NCI-H1105 (cell line): ENCODE data around the gene GNS.
"Not testable (repeated sequence)": the region's sequence is repeated elsewhere in the genome, so short reads cannot be mapped to it uniquely, and the experiment has no call there.

Experiments used
- DNase-seq: peaks from one replicate; lab custom pipeline; 2025; lab: John Stamatoyannopoulos, UW

The GNS gene

GRCh38 chr12:64695550-64695949 lies 63.7 kb downstream of the GNS start:
- DNase-seq: no peak

- DNase-seq: no peak
Observed at GRCh38 chr12:64694130-64695040, 64.8 kb downstream of the GNS start.

DNA sequence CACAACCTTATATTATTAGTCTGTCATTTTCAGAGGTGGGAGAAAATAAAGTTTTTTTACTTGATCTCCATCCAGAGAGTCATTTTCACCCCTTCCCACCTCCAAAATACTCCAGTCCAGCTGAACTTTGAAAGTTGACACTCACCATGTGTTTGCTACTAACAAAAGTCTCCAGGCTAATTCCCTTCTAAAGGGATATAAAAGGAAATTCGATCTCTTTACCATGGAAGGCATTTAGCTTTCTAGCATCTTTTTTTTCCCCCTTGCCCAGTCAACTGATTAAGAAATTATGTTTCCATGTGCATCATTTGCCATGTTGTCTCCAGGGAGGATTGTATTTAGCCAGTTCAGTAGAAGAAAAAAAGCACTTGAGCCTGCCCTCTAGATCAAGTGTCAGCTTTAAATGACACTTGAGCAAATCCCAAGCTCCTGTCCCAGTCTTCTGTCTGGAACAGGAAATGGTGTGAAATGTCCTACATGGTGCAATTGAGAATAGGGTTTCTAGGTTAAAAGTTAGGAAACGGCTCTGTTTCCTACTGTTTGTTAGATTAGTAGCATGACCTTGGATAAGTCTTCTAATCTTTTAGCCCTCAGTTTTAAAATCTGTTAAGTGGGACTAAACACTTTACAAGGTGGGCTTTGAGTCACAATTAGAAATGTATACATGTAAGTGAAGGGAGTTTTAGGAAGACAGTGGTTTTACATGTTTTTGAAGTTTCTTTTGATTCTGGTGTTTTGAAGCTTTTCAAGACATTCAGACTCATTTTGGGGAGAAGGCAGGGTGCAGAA lies 67.2 kb downstream of the GNS start:
- DNase-seq: peak; percentile 67

- peak; percentile 67 for DNase-seq
Observed at GRCh38 chr12:64691227-64691794, 67.9 kb downstream of the GNS start.

GRCh38 chr12:64690236-64690635 lies 69.0 kb downstream of the GNS start:
- not testable (repeated sequence) for DNase-seq

DNA sequence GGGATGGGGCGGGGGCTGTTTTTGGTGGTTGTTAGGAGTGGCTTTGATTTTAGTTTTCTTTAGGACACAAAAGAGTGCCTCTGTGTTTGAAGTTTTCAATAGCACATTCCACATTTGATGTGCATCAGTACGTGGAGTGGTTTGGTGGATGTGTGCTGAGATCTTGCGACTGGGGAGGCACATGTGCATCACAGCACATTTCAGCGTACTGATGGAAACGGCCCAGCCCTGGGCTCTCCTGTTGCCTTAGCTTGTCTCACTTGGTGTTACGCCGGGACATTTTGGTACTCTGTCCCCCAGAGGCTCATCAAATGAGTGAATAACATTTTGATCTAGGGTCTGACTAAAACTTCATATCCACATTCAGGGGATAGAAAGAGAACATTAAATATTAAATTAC lies 70.5 kb downstream of the GNS start:
- no peak for DNase-seq

- no peak for DNase-seq
Observed at GRCh38 chr12:64688219-64688618, 71.0 kb downstream of the GNS start.

DNA sequence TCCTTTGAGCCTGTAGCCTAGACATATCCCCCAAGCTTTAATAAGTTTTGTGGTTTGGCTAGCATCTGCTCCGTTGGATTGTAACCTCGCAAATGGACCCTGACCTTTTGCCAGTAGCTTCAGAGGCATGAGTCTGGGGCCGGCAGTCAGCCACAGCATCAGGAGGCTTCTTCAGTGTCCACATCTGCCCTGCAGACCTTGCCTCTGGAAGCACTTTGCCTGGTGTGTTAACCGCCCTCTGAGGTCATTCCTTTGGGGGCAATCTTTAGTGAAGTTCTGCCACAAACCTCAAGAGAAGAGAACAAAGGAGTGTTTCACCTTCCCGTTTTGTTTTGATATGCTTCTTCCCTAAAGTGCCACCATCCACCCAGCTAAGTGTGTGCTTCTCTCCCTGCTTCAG lies 71.4 kb downstream of the GNS start:
- DNase-seq: no peak

DNA sequence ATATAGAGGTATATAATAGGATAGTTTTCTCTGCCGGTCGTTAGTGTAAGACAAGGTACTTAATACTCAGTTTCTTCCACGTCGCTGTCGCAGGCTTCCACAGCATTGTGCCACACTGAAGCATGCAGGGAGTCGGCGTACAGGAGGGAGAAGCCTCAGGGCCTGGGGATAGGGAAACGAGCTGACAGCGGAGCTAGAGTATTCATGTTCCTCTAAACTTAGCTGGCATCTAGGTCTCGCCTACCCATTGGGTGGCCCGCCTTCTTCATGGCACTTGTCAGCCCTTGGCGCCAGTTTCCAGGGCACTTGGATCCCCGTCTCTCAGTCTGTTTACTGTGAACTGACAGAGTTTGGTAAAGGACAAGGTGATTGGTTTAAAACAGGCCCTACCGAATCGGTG lies 73.6 kb downstream of the GNS start:
- DNase-seq: no peak

DNA sequence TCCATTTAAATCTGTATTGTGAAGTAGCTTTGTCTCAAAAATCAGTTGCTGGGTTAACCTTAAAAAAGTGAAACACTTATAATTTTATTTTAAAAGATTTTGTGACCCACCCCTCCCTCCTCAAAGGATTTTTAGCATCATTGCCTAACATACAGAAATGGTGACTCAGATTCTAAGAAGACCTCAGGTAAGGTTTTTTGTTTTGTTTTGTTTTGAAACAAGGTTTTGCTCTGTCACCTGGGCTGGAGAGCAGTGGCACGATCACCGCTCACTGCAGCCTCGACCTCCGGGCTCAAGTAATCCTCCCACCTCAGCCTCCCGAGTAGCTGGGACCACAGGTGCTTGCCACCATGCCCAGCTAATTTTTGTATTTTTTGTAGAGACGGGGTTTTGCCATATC lies 74.2 kb downstream of the GNS start:
- DNase-seq: no peak

DNA sequence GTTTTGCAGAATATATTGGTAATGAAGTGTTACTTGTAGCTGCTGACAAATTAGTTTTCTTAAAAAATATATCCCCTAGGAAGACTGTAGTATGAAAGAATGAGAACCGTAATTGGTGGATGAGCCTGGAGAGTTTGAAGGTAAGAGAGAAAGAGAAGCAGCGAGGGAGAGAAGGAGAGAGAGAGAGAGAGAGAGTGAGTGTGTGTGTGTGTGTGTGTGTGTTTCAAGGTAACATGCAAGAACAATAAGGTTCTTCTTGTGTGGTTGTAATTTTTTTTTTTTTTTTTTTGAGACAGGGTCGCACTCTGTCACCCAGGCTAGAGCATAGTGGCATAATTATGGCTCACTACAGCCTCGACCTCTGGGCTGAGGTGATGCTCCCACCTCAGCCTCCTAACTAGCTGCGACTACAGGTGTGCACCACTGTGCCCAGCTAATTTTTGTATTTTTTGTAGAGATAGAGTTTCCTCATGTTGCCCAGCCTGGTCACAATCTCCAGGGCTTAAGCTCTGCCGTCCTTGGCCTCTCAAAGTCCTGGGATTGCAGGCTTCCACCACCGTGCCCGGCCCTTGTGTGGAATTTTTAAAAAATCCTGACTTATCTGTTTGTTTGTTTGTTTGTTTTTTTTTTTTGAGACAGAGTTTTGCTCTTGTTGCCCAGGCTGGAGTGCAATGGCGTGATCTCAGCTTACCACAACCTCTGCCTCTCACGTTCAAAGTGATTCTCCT lies 75.2 kb downstream of the GNS start:
- no peak for DNase-seq

GRCh38 chr12:64682572-64683277 lies 76.5 kb downstream of the GNS start:
- no peak for DNase-seq

GRCh38 chr12:64681200-64682052 lies 77.8 kb downstream of the GNS start:
- no peak for DNase-seq

GRCh38 chr12:64680235-64680634 lies 79.0 kb downstream of the GNS start:
- DNase-seq: no peak

DNA sequence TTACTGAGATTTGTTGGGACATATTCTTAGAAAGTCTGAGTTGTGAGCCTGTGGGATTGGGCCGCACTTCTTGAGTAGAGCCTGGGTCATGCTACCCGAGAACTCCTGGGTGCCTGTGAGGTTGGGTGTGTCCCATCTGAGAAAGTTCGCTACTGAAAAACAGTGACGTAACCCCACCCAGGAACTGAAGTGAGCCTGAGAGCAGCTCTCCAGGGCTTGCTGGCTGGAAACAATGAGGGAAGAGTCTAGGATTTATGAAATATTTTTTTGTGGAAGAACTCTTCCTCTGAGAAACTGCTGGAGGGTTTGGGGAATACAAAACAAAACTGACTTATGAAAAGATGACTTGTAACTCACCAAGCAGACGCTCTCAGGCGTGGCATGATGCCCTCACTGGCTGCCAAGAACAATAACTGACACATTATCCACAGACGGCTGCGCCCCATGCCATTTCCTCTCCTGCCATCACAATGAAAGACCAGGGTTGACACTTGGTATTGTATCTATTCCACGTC lies 79.7 kb downstream of the GNS start:
- no peak for DNase-seq

GRCh38 chr12:64678835-64679234 lies 80.4 kb downstream of the GNS start:
- DNase-seq: no peak

GRCh38 chr12:64678248-64678647 lies 81.0 kb downstream of the GNS start:
- DNase-seq: no peak

DNA sequence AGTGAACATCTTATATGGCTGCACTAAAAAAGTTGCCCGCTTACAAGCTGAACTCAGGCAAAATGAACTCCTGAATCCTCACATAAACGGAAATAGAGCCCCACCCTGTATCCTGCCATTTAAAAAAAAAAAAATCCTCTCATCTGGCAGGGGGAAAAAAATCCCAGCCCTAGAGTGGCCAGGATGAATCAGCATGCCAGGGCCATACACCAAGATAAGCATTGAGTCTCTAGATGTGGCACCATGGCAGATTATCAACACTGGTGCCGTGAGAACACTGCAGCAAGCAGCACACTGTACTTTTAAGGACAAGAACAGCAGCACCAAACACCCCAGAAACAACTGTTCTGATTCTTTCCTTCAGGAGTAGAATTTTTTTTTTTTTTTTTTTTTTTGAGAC lies 83.4 kb downstream of the GNS start:
- DNase-seq: no peak

GRCh38 chr12:64674367-64674922 lies 84.8 kb downstream of the GNS start:
- no peak for DNase-seq
